CD4-positive, alpha-beta T cell treated with Interleukin-6 at 100 ng/mL for 8 hours (primary cell): ENCODE data around the gene RGS1.

Experiments
- DNase-seq: peaks from one replicate; pipeline ENCODE4 v3.0.0-alpha.2; 2020; ENCODE audit warnings: mixed read lengths, low spot score

RGS1 gene

DNA sequence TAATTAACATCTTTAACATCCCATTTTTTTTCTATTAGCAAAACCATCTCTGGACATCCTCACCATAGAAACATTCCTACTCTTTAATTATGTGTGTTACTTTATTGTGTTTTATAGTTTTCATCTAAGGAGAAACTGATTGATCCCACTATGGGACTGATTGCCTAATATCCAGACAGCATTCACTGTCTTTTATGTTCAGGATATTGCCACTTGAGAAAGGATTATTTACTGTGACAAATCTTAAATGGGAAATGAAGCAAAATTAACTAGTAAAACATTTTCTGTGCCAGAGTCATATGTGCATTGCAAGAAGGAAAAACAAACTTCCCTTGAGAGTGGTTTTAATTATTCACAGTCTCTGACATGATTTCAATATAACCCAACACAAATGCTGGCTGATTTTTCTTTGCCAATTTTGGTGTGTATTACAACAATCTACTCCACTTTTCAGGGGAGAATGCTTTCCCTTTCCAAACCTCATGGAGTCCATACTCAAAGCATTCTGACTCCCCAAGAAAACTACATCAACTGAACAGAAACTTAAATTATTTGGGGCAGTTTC, 44.6 kb downstream of the RGS1 start:
- no peak for DNase-seq

DNA sequence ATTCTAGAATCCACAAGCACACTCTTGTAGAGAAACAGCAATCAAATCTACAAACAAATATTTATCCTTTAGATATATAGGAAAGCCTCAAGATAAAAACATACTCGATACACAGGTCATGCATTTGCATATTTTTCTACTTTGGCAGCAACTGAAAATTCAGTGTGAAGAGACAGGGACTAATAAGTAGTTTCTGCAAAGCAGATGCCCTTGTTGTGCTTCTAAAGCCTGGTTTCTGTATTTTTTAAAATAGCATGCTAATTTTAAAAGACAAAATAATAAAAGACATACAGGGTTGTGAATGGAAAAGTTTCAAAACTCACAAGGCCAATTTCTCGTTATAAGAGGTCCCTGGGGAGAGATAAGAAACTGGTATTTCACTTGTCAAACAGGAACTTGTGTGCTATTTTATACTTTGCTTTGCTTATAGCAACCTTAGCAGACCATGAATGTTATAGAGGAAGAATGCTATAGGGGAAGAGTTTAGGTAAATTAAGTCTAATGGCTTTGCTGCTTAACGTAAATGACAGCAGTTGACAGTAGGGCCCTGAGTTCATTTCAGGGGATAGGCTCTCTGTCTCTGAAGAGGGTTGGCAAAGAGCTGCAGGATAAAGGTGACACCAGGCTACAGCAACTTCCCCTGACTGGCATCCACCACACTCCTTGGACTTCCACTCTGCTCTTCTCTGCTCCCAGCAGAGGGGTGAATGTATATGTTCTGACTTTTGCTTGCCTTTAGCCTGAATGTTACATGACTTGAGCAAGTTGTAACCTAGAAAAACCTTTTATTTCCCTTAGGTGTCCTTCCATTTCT, 51.0 kb downstream of the RGS1 start:
- DNase-seq: no peak

DNA sequence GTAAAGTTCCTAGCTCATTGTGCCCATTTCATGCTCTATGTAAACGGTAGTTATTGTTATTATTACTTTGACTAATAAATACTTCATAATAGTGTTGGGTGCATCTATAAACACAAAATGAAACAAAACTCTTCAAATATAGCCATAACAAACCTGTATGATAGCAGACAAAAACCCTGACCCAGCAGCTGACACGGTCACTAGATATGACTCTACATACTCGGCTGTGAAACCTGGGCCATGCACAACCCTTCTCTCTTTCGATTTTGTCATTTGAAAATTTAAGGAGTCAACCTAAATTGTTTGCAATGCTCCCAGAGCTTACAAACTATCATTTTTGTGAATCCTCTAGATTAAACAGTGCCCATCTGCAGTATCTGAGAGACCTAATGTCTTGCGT, 52.3 kb downstream of the RGS1 start:
- no peak for DNase-seq

- DNase-seq: no peak
Observed at GRCh38 chr1:192628396-192629057, 53.0 kb downstream of the RGS1 start.

GRCh38 chr1:192629612-192630011, 54.0 kb downstream of the RGS1 start:
- DNase-seq: no peak
